Lung (tissue), 12 donors: Measurements from ENCODE around the gene SFRP4. TPM values are rescaled to one million over a fixed set of nuclear protein-coding genes. Genes with fewer than 3 reads are reported as not detected.

Experiments used
- ATAC-seq: fragments of 200-7000 bp; cut with Tn5 transposase; one replicate; pipeline ENCODE4 v1.9.1; 2020; ENCODE audit warnings: moderate number of reproducible peaks; ENCODE audit not compliant: insufficient read depth, low FRiP score
- DNase-seq, 3 donors: peaks; one replicate each; pipeline ENCODE4 v3.0.0-alpha.2; 2013 to 2017
- H3K27ac ChIP-seq, 2 donors: one replicate each; pipeline ENCODE4 v1.5.1; 2013; ENCODE audit warnings: mild to moderate bottlenecking in 2 of 2, moderate library complexity in 2 of 2, control low read depth in 1 of 2, inconsistent platforms in 1 of 2, low read depth in 1 of 2, low read length in 1 of 2
- H3K27me3 ChIP-seq, 3 donors: one replicate each; pipeline ENCODE4 v1.5.1; 2013; ENCODE audit warnings: low read length in 2 of 3; ENCODE audit not compliant: control insufficient read depth in 3 of 3, insufficient read depth in 3 of 3
- H3K36me3 ChIP-seq, 4 donors: one replicate each; pipeline ENCODE4 v1.5.1; 2013; ENCODE audit warnings: low read length in 4 of 4, mild to moderate bottlenecking in 1 of 4, moderate library complexity in 1 of 4; ENCODE audit not compliant: control insufficient read depth in 4 of 4, insufficient read depth in 4 of 4
- H3K4me1 ChIP-seq, 5 donors: one replicate each; pipeline ENCODE4 v1.5.1; 2013; ENCODE audit warnings: low read length in 5 of 5, mild to moderate bottlenecking in 2 of 5, moderate library complexity in 1 of 5; ENCODE audit not compliant: control insufficient read depth in 5 of 5, insufficient read depth in 5 of 5
- H3K4me3 ChIP-seq: one replicate; pipeline ENCODE4 v1.5.1; 2013; ENCODE audit warnings: mild to moderate bottlenecking, control low read depth, moderate library complexity
- H3K9ac ChIP-seq, 2 donors: one replicate each; pipeline ENCODE4 v1.5.1; 2013; ENCODE audit warnings: low read length in 2 of 2, control low read depth in 1 of 2; ENCODE audit not compliant: insufficient read depth in 1 of 2
- H3K9me3 ChIP-seq, 4 donors: one replicate each; pipeline ENCODE4 v1.5.1; 2013; ENCODE audit warnings: low read length in 3 of 4, mild to moderate bottlenecking in 1 of 4, moderate library complexity in 1 of 4; ENCODE audit not compliant: control insufficient read depth in 4 of 4, insufficient read depth in 3 of 4
- WGBS, 2 donors: extraction: QIAGEN DNeasy Blood & Tissue Kit; methylation state at CpG; one replicate each; pipeline ENCODE4 v1.1.7; 2013; 5-methylcytosine and 5-hydroxymethylcytosine counted together
- polyA plus RNA-seq, 2 donors: library from polyadenylated mRNA; stranded (reverse); fragments of 200-250 nt; gene quantifications; one replicate each; pipeline ENCODE4 v1.2.1, GENCODE V29; 2013
- total RNA-seq, 2 donors: library from RNA; depleted of rRNA in 1 of 2; stranded (reverse); fragments of >200 nt in 1 of 2; gene quantifications; one replicate each; pipeline ENCODE4 v1.2.1, GENCODE V29; 2014 to 2021
- TF ChIP-seq, protein P1 (sequence below): IDR thresholded peaks from 2 replicates; pipeline ENCODE4 v1.5.1; 2012; ENCODE audit warnings: mild to moderate bottlenecking; ENCODE audit errors: control extremely low read depth, extremely low read depth
- donor health status: control.
- donor health status: control.
- donor health status: Bipolar disorder and iron deficiency.
- donor health status: healthy.
- donor health status: DM: yes; HTN: yes; CAD: no.

SFRP4 gene
- total and polyA plus RNA-seq, 4 donors = 2.5 to 5.3 (median 3.3) TPM

DNA sequence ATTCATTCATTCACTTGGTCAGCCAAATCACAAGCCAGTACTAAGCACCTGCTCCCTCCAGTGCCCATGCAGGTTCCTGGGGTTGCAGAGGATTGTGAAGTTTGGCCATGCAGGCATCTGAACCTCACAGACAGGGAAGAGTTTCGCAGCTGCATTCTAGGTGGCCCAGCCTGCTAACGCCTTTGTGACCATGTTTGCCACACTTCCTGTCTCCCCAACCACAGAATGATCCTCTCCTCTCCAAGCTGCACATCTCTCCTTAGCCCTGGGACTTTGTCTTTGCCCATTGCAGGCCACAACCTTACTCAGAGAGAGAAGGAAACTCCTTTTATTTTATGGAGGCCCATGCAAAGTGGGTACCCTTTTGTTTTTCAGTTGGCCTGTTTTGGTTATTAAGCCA lies 35.6 kb upstream of the SFRP4 start:
- Histone ChIP-seq H3K36me3 (peaks cover 0 to 6% (median 0%) of the 10 kb centered on the region in 4 donors), H3K4me3 (no peak overlapping the region), H3K27me3 (no peaks in the 10 kb centered on the region), H3K9me3 (peaks cover 0 to 2% (median 0%) of the 10 kb centered on the region in 4 donors), H3K27ac (no peak overlapping the region), H3K9ac (no peak overlapping the region), H3K4me1 (peaks cover 0 to 5% (median 1%) of the 10 kb centered on the region in 5 donors)
- no peak for ATAC-seq
- 26 to 68% methylated on average over 2 of the region's 2 CpGs for WGBS, 2 donors
- TF ChIP-seq, protein P1, sequence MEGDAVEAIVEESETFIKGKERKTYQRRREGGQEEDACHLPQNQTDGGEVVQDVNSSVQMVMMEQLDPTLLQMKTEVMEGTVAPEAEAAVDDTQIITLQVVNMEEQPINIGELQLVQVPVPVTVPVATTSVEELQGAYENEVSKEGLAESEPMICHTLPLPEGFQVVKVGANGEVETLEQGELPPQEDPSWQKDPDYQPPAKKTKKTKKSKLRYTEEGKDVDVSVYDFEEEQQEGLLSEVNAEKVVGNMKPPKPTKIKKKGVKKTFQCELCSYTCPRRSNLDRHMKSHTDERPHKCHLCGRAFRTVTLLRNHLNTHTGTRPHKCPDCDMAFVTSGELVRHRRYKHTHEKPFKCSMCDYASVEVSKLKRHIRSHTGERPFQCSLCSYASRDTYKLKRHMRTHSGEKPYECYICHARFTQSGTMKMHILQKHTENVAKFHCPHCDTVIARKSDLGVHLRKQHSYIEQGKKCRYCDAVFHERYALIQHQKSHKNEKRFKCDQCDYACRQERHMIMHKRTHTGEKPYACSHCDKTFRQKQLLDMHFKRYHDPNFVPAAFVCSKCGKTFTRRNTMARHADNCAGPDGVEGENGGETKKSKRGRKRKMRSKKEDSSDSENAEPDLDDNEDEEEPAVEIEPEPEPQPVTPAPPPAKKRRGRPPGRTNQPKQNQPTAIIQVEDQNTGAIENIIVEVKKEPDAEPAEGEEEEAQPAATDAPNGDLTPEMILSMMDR = no peak
- DNase-seq = no peak

DNA sequence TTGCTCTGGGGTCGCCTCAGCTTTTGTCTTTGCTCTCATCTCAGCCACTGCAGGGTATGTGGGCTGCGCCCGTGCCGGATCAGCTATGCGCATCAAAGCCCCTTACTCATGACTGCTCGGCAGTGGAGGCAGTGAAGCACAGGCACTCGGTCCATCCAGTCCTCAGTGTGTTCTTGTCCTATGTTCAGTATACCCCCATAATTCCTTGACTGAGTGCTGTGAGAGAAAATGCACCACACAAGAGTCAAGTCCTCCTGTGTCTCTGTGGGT lies 31.3 kb upstream of the SFRP4 start:
- Histone ChIP-seq H3K36me3 (peaks cover 0 to 6% (median 0%) of the 10 kb centered on the region in 4 donors), H3K27ac (no peak overlapping the region), H3K9me3 (peaks cover 0 to 2% (median 0%) of the 10 kb centered on the region in 4 donors), H3K27me3 (no peaks in the 10 kb centered on the region), H3K4me1 (peaks cover 0 to 10% (median 3%) of the 10 kb centered on the region in 5 donors), H3K9ac (no peak overlapping the region), H3K4me3 (no peak overlapping the region)
- TF ChIP-seq, protein P1 = no peak
- WGBS, 2 donors = 85 to 89% methylated on average over 7 of the region's 7 CpGs
- DNase-seq (no peak), ATAC-seq (no peak)

DNA sequence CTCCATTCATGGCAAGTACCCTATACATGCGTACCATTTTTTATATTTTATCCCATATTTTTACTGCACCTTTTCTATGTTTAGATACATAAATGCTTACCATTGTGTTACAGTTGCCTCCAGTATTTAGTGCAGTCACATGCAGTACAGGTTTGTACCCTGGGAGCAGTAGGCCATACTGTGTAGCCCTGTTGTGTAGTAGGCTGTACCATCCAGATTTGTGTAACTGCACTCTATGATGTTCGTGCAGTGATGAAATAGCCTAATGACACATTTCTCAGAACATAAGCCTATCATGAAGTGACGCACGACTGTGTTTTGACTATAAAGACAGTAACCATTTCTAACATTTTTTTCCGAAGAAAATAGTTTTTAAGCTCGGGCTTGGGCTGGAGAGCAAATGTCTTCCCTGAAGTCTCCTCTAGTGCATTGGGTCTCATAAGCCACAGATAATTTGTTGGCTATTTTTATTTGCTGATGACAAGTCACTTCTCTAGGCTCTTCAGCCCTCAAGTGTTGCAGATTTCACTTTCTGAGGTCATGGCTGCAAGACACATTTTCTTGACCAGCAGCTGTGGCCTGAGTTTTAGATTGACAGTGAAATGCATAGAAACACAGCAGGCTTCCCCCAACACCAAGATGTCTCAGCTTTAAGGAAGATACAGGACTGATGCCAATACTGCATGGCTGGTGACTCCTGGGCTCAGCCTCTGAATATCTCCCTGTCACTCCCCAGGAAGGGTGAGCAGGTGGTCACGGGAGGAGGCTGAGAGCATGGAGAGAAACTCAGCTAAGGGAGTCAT lies 30.7 kb upstream of the SFRP4 start:
- Histone ChIP-seq H3K9me3 (peaks cover 0 to 2% (median 0%) of the 10 kb centered on the region in 4 donors), H3K27ac (no peak overlapping the region), H3K4me3 (no peak overlapping the region), H3K9ac (no peak overlapping the region), H3K27me3 (no peaks in the 10 kb centered on the region), H3K4me1 (peaks cover 0 to 11% (median 3%) of the 10 kb centered on the region in 5 donors), H3K36me3 (peaks cover 0 to 6% (median 0%) of the 10 kb centered on the region in 4 donors)
- ATAC-seq = no peak
- TF ChIP-seq, protein P1 = no peak
- no peak for DNase-seq
- WGBS, 2 donors = 89% methylated on average over 7 of the region's 7 CpGs
